ENCODE results near the gene DGKB. TPM values are rescaled to one million over a fixed set of nuclear protein-coding genes. Genes with fewer than 3 reads are reported as not detected.

The DGKB gene
- total RNA-seq, 1 donor from 2014 or later = 0.30 TPM

GRCh38 chr7:14905764-14906163 is 3.2 kb upstream of the DGKB start:
- no peak overlapping the region for H3K27ac ChIP-seq (replicated peaks)
- intact Hi-C loops (cut with micrococcal nuclease) = no loop called here
- DNase-seq = no peak

GRCh38 chr7:14900051-14900450 is 2.5 kb downstream of the DGKB start:
- Histone ChIP-seq H3K36me3 (no peaks in the 10 kb centered on the region), H3K27me3 (ENCODE audit: low read depth) (peaks cover 4% of the 10 kb centered on the region), H3K9me3 (replicated peaks) (no peaks in the 10 kb centered on the region), H3K4me3 (no peak overlapping the region), H3K4me1 (peaks cover 16% of the 10 kb centered on the region), H3K27ac (replicated peaks) (no peak overlapping the region)
- DNase-seq = no peak
- TF ChIP-seq CTCF (IDR thresholded peaks at IDR 0.05; ENCODE audit: borderline replicate concordance) = no peak
- intact Hi-C loops (cut with micrococcal nuclease) = no loop called here

More at GRCh38 chr7:14905764-14906163, 3.2 kb upstream of the DGKB start:
- TF ChIP-seq CTCF (IDR thresholded peaks at IDR 0.05; ENCODE audit: borderline replicate concordance) = no peak
- Histone ChIP-seq H3K4me3 (no peak overlapping the region), H3K27me3 (ENCODE audit: low read depth) (peaks cover 4% of the 10 kb centered on the region), H3K36me3 (no peaks in the 10 kb centered on the region), H3K9me3 (replicated peaks) (no peaks in the 10 kb centered on the region), H3K4me1 (peaks cover 13% of the 10 kb centered on the region)

- intact Hi-C loops (cut with micrococcal nuclease) = no loop called here
- no peak for DNase-seq
- Histone ChIP-seq H3K4me3 (no peak overlapping the region), H3K36me3 (no peaks in the 10 kb centered on the region), H3K4me1 (peaks cover 16% of the 10 kb centered on the region), H3K9me3 (replicated peaks) (no peaks in the 10 kb centered on the region), H3K27ac (replicated peaks) (no peak overlapping the region), H3K27me3 (ENCODE audit: low read depth) (peaks cover 2% of the 10 kb centered on the region)
- no peak for TF ChIP-seq CTCF (IDR thresholded peaks at IDR 0.05; ENCODE audit: borderline replicate concordance)
These were observed 3.5 kb downstream of the DGKB start for GRCh38 chr7:14899030-14899429.

GRCh38 chr7:14896461-14896860 is 6.1 kb downstream of the DGKB start:
- Histone ChIP-seq H3K27ac (replicated peaks) (no peak overlapping the region), H3K4me1 (peaks cover 3% of the 10 kb centered on the region), H3K27me3 (ENCODE audit: low read depth) (no peaks in the 10 kb centered on the region), H3K36me3 (no peaks in the 10 kb centered on the region), H3K9me3 (replicated peaks) (no peaks in the 10 kb centered on the region), H3K4me3 (no peak overlapping the region)
- intact Hi-C loops (cut with micrococcal nuclease) = no loop called here
- TF ChIP-seq CTCF (IDR thresholded peaks at IDR 0.05; ENCODE audit: borderline replicate concordance) = no peak
- DNase-seq = no peak

GRCh38 chr7:14894826-14895225 is 7.7 kb downstream of the DGKB start:
- no peaks in the 10 kb centered on the region for H3K9me3 ChIP-seq (replicated peaks)
- intact Hi-C loops (cut with micrococcal nuclease) = no loop called here
- no peaks in the 10 kb centered on the region for H3K27me3 ChIP-seq (ENCODE audit: low read depth)
- no peak overlapping the region for H3K4me3 ChIP-seq
- H3K4me1 ChIP-seq = peaks cover 3% of the 10 kb centered on the region
- no peak overlapping the region for H3K27ac ChIP-seq (replicated peaks)
- H3K36me3 ChIP-seq = no peaks in the 10 kb centered on the region
- no peak for DNase-seq
- TF ChIP-seq CTCF (IDR thresholded peaks at IDR 0.05; ENCODE audit: borderline replicate concordance) = no peak

- TF ChIP-seq CTCF (IDR thresholded peaks at IDR 0.05; ENCODE audit: borderline replicate concordance) = no peak
- no peaks in the 10 kb centered on the region for H3K9me3 ChIP-seq (replicated peaks)
- H3K27me3 ChIP-seq (ENCODE audit: low read depth) = no peaks in the 10 kb centered on the region
- H3K36me3 ChIP-seq = no peaks in the 10 kb centered on the region
- no peak overlapping the region for H3K27ac ChIP-seq (replicated peaks)
- no peak for DNase-seq
- intact Hi-C loops (cut with micrococcal nuclease) = no loop called here
- no peak overlapping the region for H3K4me3 ChIP-seq
- peaks cover 6% of the 10 kb centered on the region for H3K4me1 ChIP-seq
These were observed 9.6 kb downstream of the DGKB start for GRCh38 chr7:14892961-14893360.

Data from left ventricle myocardium inferior (tissue), 1 donor.